ENCODE data around the gene FRMD4A.

FRMD4A gene

DNA sequence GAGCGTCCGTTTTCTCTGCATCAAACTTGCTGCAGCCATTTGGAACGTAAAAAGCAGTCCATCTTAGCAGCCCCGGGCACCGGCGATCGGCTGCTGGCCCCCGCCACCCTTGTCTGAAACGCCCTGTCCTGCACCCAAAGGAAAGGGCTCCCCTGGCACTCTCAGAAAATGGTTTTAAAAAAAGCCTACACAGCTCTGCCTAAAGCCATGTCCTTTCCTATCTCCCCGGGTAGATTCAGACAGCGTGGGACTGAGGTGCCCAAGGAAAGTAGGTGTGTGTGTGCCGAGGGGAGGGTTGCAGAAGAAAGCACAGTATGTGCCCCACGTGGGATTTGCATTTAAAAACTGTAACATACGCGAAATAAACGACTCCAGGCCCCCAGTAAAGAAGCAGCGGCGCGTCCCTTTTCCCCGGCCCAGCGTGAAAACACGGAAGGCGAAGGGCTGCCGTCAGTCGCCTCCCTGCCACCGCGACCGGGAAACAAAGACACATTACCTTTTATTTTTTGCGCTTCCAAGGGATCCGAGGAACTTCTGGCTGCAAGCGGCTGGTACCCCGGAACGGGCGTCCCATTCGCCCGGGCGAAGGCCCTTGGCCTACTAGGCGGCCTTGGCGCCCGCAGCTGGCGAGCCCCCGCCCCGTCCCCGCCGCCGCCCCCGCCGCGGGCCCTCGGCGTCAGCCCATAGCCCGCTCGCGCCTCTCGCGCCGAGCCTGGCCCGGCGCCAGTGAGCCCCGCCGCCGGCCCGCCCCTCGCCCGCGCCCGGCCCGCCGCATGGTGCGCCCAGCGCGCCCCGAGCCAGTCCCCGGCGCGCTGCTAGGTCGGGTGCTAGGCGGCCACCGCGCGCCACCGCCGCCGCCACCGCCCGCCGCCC is 439.4 kb downstream of the FRMD4A start:
- Histone ChIP-seq H3F3A (ENCODE audit: control insufficient read depth, insufficient read depth) (no peaks in the 10 kb centered on the region), H3K9me3 (ENCODE audit: control insufficient read depth, insufficient read depth, low read length) (no peaks in the 10 kb centered on the region), H3K4me2 (ENCODE audit: low read length) (peak overlapping the region; percentile 52), H3K4me1 (ENCODE audit: control insufficient read depth, low read length) (peaks cover 15% of the 10 kb centered on the region), H3K27me3 (ENCODE audit: control insufficient read depth, low read length) (peaks cover 79% of the 10 kb centered on the region), H3K36me3 (ENCODE audit: control insufficient read depth, low read length) (no peaks in the 10 kb centered on the region), H3K9me2 (replicated peaks; ENCODE audit: control insufficient read depth, low read length) (no peaks in the 10 kb centered on the region), H3K27ac (ENCODE audit: low read depth, low read length) (no peak overlapping the region), H3K4me3 (ENCODE audit: low read length) (peak overlapping the region; percentile 42), H3K79me2 (ENCODE audit: control insufficient read depth, low read length) (no peaks in the 10 kb centered on the region), H4K20me1 (ENCODE audit: control insufficient read depth, insufficient read depth, low read depth, low read length) (no peaks in the 10 kb centered on the region)
- peak; percentile 100 for TF ChIP-seq EZH2phosphoT487 (IDR thresholded peaks at IDR 0.05; ENCODE audit: borderline replicate concordance, low read length)
- TF ChIP-seq, protein P1, sequence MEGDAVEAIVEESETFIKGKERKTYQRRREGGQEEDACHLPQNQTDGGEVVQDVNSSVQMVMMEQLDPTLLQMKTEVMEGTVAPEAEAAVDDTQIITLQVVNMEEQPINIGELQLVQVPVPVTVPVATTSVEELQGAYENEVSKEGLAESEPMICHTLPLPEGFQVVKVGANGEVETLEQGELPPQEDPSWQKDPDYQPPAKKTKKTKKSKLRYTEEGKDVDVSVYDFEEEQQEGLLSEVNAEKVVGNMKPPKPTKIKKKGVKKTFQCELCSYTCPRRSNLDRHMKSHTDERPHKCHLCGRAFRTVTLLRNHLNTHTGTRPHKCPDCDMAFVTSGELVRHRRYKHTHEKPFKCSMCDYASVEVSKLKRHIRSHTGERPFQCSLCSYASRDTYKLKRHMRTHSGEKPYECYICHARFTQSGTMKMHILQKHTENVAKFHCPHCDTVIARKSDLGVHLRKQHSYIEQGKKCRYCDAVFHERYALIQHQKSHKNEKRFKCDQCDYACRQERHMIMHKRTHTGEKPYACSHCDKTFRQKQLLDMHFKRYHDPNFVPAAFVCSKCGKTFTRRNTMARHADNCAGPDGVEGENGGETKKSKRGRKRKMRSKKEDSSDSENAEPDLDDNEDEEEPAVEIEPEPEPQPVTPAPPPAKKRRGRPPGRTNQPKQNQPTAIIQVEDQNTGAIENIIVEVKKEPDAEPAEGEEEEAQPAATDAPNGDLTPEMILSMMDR (IDR thresholded peaks at IDR 0.05; ENCODE audit: low read depth, low read length, poor library complexity, severe bottlenecking), result no peak

DNA sequence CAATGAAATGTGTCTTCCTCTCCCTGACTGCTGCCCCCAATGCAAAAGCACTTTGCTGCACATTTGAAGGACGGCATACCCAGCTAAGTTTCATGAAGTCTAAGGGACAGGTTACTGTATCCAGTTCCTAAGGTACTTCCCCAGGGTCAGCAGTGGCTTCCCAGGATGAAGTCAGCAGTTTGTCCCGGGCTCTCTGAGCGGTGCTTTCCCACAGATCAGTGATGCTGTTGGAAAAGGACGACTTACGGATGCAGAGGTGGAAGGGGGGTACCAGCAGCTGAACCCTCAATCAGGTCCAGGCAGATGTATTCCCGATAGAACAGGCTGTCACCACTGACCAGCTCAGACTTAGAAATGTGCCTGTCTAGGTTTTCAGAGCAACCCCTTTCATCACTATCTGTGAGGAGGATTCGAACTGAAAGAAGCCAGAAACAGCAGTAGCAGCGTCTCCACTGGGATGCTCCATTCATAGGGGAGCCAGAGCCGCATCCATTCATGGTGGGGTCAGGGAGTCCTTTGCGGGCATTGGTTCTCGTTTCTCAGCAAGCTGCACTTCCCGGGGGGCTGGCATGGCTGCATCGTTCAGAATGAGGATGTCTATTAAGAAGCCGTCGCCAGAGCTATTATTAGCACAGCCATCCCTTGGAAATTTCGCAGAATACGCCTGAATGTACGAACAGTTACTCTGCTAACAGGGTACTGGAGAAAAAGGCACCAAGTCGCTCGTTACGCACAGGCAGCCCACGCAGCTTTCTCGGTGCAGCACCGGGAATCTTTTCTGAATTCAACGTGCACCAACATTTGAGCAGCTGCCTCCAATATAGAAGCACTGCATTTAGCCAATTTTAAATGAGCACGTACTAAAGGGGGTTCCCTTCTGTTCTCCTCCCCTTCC is 440.2 kb downstream of the FRMD4A start:
- Histone ChIP-seq H3K4me3 (ENCODE audit: low read length) (no peak overlapping the region; the same call in 1 of the 2 replicates), H3K9me2 (replicated peaks; ENCODE audit: control insufficient read depth, low read length) (no peaks in the 10 kb centered on the region), H3K79me2 (ENCODE audit: control insufficient read depth, low read length) (no peaks in the 10 kb centered on the region), H3K27ac (ENCODE audit: low read depth, low read length) (no peak overlapping the region), H3K27me3 (ENCODE audit: control insufficient read depth, low read length) (peaks cover 80% of the 10 kb centered on the region), H3F3A (ENCODE audit: control insufficient read depth, insufficient read depth) (no peaks in the 10 kb centered on the region), H3K9me3 (ENCODE audit: control insufficient read depth, insufficient read depth, low read length) (no peaks in the 10 kb centered on the region), H3K4me1 (ENCODE audit: control insufficient read depth, low read length) (peaks cover 15% of the 10 kb centered on the region), H3K36me3 (ENCODE audit: control insufficient read depth, low read length) (no peaks in the 10 kb centered on the region), H4K20me1 (ENCODE audit: control insufficient read depth, insufficient read depth, low read depth, low read length) (no peaks in the 10 kb centered on the region), H3K4me2 (ENCODE audit: low read length) (peak overlapping the region; percentile 52)
- TF ChIP-seq, protein P1 (IDR thresholded peaks at IDR 0.05; ENCODE audit: low read depth, low read length, poor library complexity, severe bottlenecking), result no peak
- TF ChIP-seq EZH2phosphoT487 (IDR thresholded peaks at IDR 0.05; ENCODE audit: borderline replicate concordance, low read length), result no peak; the same call in none of the 2 replicates

DNA sequence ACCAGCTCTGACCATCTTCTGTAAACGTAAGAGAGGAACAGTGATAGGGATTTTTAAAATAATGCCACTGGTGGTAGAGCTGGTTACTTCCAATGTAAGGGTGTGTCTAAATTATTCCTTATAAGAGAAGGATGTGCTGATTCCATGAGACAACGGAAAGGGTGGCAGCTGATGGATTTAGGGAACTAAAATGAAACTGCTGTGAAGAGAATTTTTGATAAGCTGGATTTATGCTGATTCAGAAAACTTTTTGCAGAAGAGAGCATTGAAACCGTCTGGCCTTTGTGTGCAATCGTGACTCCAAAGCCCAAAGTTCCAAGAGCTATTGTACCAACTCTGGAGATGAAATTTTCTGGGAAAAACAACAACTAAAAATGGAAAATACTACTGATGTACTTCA is 443.0 kb downstream of the FRMD4A start:
- Histone ChIP-seq H3F3A (ENCODE audit: control insufficient read depth, insufficient read depth) (no peaks in the 10 kb centered on the region), H4K20me1 (ENCODE audit: control insufficient read depth, insufficient read depth, low read depth, low read length) (no peaks in the 10 kb centered on the region), H3K4me1 (ENCODE audit: control insufficient read depth, low read length) (peaks cover 28% of the 10 kb centered on the region), H3K27ac (ENCODE audit: low read depth, low read length) (no peak overlapping the region), H3K27me3 (ENCODE audit: control insufficient read depth, low read length) (peaks cover 64% of the 10 kb centered on the region), H3K9me3 (ENCODE audit: control insufficient read depth, insufficient read depth, low read length) (no peaks in the 10 kb centered on the region), H3K79me2 (ENCODE audit: control insufficient read depth, low read length) (no peaks in the 10 kb centered on the region), H3K36me3 (ENCODE audit: control insufficient read depth, low read length) (no peaks in the 10 kb centered on the region), H3K4me3 (ENCODE audit: low read length) (no peak overlapping the region), H3K4me2 (ENCODE audit: low read length) (no peak overlapping the region), H3K9me2 (replicated peaks; ENCODE audit: control insufficient read depth, low read length) (no peaks in the 10 kb centered on the region)
- TF ChIP-seq, protein P1 (IDR thresholded peaks at IDR 0.05; ENCODE audit: low read depth, low read length, poor library complexity, severe bottlenecking), result no peak
- no peak for TF ChIP-seq EZH2phosphoT487 (IDR thresholded peaks at IDR 0.05; ENCODE audit: borderline replicate concordance, low read length)
